Spleen (tissue), 7 donors: ENCODE measurements around the gene TEX26.

Experiments
- CTCF ChIP-seq, 11 experiments: fragments of 200-600 bp in 7 of 11; fragments of 450-650 bp in 4 of 11; sonication (generic) in 4 of 11; IDR thresholded peaks in 8 of 11; conservative IDR thresholded peaks in 3 of 11; 1 replicate in 7 of 11; 2 replicates in 4 of 11; pipeline versions ENCODE4 v1.4.0 to v1.8.0; 2016 to 2021; ENCODE audit warnings: antibody characterized with exemption in 11 of 11, inconsistent platforms in 4 of 11, mild to moderate bottlenecking in 1 of 11
- POLR2A ChIP-seq, 3 donors: fragments of 450-650 bp; IDR thresholded peaks; one replicate each; pipeline ENCODE4 v1.5.1; 2017; ENCODE audit warnings: antibody characterized with exemption in 3 of 3, mild to moderate bottlenecking in 1 of 3
- POLR2AphosphoS5 ChIP-seq, 3 donors: sonication (generic); formaldehyde crosslinking; IDR thresholded peaks; one replicate each; pipeline ENCODE4 v1.5.1; 2017; ENCODE audit warnings: antibody characterized with exemption in 3 of 3
- donor health status: DM: no; HTN: no; CAD: no; lungs with moderate emphysema.
- donor health status: DM: no; HTN: no; CAD: no.
- donor health status: DM: no; HTN: no; CAD: no.

GRCh38 chr13:31014456-31014855 is 82.0 kb downstream of the TEX26 start:
- TF ChIP-seq CTCF (IDR thresholded peaks at IDR 0.05 in 8 of 11, conservative IDR thresholded peaks at IDR 0.05 in 3 of 11): no peak
- no peak for TF ChIP-seq POLR2A (IDR thresholded peaks at IDR 0.05)
- no peak for TF ChIP-seq POLR2AphosphoS5 (IDR thresholded peaks at IDR 0.05)
